Thyroid gland (tissue), 4 donors: ENCODE data around the gene TAGAP. TPM values are rescaled to one million over a fixed set of nuclear protein-coding genes. Genes with fewer than 3 reads are reported as not detected.

Source experiments
- DNase-seq, 2 donors: peaks; one replicate each; pipeline ENCODE4 v3.0.0-alpha.2; 2019
- H3K27ac ChIP-seq, 3 donors: fragments of 200-600 bp; sonication (generic); 1 replicate in 2 of 3; 2 replicates in 1 of 3; pipeline ENCODE4 v1.5.1; 2016 to 2019; ENCODE audit warnings: mild to moderate bottlenecking in 1 of 3, moderate library complexity in 1 of 3
- H3K27me3 ChIP-seq: fragments of 200-600 bp; sonication (generic); one replicate; pipeline ENCODE4 v1.5.1; 2019
- H3K36me3 ChIP-seq, 2 donors: fragments of 200-600 bp; sonication (generic); one replicate each; pipeline ENCODE4 v1.5.1; 2016 to 2019
- H3K4me1 ChIP-seq, 2 donors: fragments of 200-600 bp; sonication (generic); one replicate each; pipeline ENCODE4 v1.5.1; 2017 to 2019
- H3K4me3 ChIP-seq, 3 donors: fragments of 200-600 bp; sonication (generic); replicated peaks in 1 of 3; 1 replicate in 2 of 3; 2 replicates in 1 of 3; pipeline ENCODE4 v1.5.1; 2016; ENCODE audit warnings: mild to moderate bottlenecking in 1 of 3
- H3K9me3 ChIP-seq: fragments of 200-600 bp; sonication (generic); one replicate; pipeline ENCODE4 v1.5.1; 2017
- CTCF ChIP-seq, 6 experiments: fragments of 200-600 bp in 3 of 6; fragments of 450-650 bp in 3 of 6; sonication (generic) in 3 of 6; IDR thresholded peaks; one replicate each; pipeline ENCODE4 v1.5.1; 2016 to 2019; ENCODE audit warnings: antibody characterized with exemption in 6 of 6, mild to moderate bottlenecking in 2 of 6, inconsistent platforms in 1 of 6, moderate library complexity in 1 of 6
- POLR2A ChIP-seq, 2 donors: fragments of 450-650 bp; IDR thresholded peaks; one replicate each; pipeline ENCODE4 v1.6.1; 2017; ENCODE audit warnings: antibody characterized with exemption in 2 of 2, mild to moderate bottlenecking in 2 of 2, moderate library complexity in 1 of 2
- WGBS, 2 donors: methylation state at CpG; one replicate each; pipeline ENCODE4 v1.1.5; 2017; 5-methylcytosine and 5-hydroxymethylcytosine counted together
- intact Hi-C: fragments of 100-400 bp; cut with DNase I; formaldehyde crosslinking; loops from one replicate; pipeline ENCODE4 v1.15.1; 2023
- total RNA-seq, 4 donors: library from RNA; depleted of rRNA; stranded (reverse); fragments of >200 nt; gene quantifications; one replicate each; pipeline ENCODE4 v1.2.3, GENCODE V29; 2016

TAGAP gene
- total RNA-seq, 4 donors from 2014 or later, result 1.1 to 3.7 (median 1.7) TPM

GRCh38 chr6:159023893-159024292, 20.9 kb downstream of the TAGAP start:
- WGBS, 2 donors, result 91% methylated on average over 4 of the region's 4 CpGs
- intact Hi-C loops, result no loop called here

GRCh38 chr6:159020011-159020410, 24.8 kb downstream of the TAGAP start:
- intact Hi-C loops, result no loop called here
- TF ChIP-seq CTCF (IDR thresholded peaks at IDR 0.05) (no peak), POLR2A (IDR thresholded peaks at IDR 0.05) (no peak)
- H3K4me1 ChIP-seq, result no peaks in the 10 kb centered on the region
- H3K36me3 ChIP-seq, result no peaks in the 10 kb centered on the region
- no peak for DNase-seq
- no peaks in the 10 kb centered on the region for H3K9me3 ChIP-seq
- H3K27ac ChIP-seq, result no peak overlapping the region
- 98% methylated on average over 2 of the region's 2 CpGs for WGBS, 2 donors
- H3K27me3 ChIP-seq, result no peaks in the 10 kb centered on the region
- no peak overlapping the region for H3K4me3 ChIP-seq

More at GRCh38 chr6:159023893-159024292, 20.9 kb downstream of the TAGAP start:
- H3K4me3 ChIP-seq, result no peak overlapping the region
- no peaks in the 10 kb centered on the region for H3K27me3 ChIP-seq
- DNase-seq, result no peak
- TF ChIP-seq CTCF (IDR thresholded peaks at IDR 0.05) (no peak), POLR2A (IDR thresholded peaks at IDR 0.05) (no peak)
- no peaks in the 10 kb centered on the region for H3K4me1 ChIP-seq
- H3K36me3 ChIP-seq, result no peaks in the 10 kb centered on the region
- H3K9me3 ChIP-seq, result no peaks in the 10 kb centered on the region
- no peak overlapping the region for H3K27ac ChIP-seq

GRCh38 chr6:159017757-159018559, 26.8 kb downstream of the TAGAP start:
- TF ChIP-seq CTCF (IDR thresholded peaks at IDR 0.05) (no peak), POLR2A (IDR thresholded peaks at IDR 0.05) (no peak)
- Histone ChIP-seq H3K4me1 (no peaks in the 10 kb centered on the region), H3K27ac (no peak overlapping the region), H3K9me3 (no peaks in the 10 kb centered on the region), H3K36me3 (no peaks in the 10 kb centered on the region), H3K27me3 (no peaks in the 10 kb centered on the region), H3K4me3 (no peak overlapping the region)
- no peak for DNase-seq
- 74 to 79% methylated on average over 3 of the region's 3 CpGs for WGBS, 2 donors
- intact Hi-C loops, result no loop called here

GRCh38 chr6:159014406-159014805, 30.4 kb downstream of the TAGAP start:
- no peak for DNase-seq

More at GRCh38 chr6:159014406-159014805, 30.4 kb downstream of the TAGAP start:
- no peaks in the 10 kb centered on the region for H3K36me3 ChIP-seq
- TF ChIP-seq CTCF (IDR thresholded peaks at IDR 0.05) (no peak), POLR2A (IDR thresholded peaks at IDR 0.05) (no peak)
- no peak overlapping the region for H3K27ac ChIP-seq
- H3K4me3 ChIP-seq, result no peak overlapping the region
- H3K27me3 ChIP-seq, result no peaks in the 10 kb centered on the region
- intact Hi-C loops, result no loop called here
- no peaks in the 10 kb centered on the region for H3K9me3 ChIP-seq
- H3K4me1 ChIP-seq, result no peaks in the 10 kb centered on the region
